Stimulated activated CD8-positive, alpha-beta memory T cell treated with anti-CD3 and anti-CD28 coated beads, Interleukin-15, amount 100 ng/mL, for 1 hour (primary cell): ENCODE results near the gene NFYC.

Experiments used
- DNase-seq: peaks from one replicate; pipeline ENCODE4 v3.0.0-alpha.2; 2020; ENCODE audit warnings: low read depth

The NFYC gene

GRCh38 chr1:40783001-40783905, 91.7 kb downstream of the NFYC start, which contains the start of gene KCNQ4:
KCNQ4 (plus strand) TSS chr1:40783787; CDS start chr1:40784094, 307 bp downstream.
- no peak for DNase-seq

GRCh38 chr1:40784141-40784770, 92.8 kb downstream of the NFYC start:
- DNase-seq, result no peak

- no peak for DNase-seq
These were observed 93.3 kb downstream of the NFYC start for GRCh38 chr1:40784771-40785151.

GRCh38 chr1:40785446-40785845, 93.9 kb downstream of the NFYC start:
- no peak for DNase-seq

- no peak for DNase-seq
These were observed 94.9 kb downstream of the NFYC start for GRCh38 chr1:40786171-40786994.

- no peak for DNase-seq
These were observed 95.6 kb downstream of the NFYC start for GRCh38 chr1:40786995-40787705.

- no peak for DNase-seq
These were observed 96.4 kb downstream of the NFYC start for GRCh38 chr1:40787737-40788560.

- no peak for DNase-seq
These were observed 97.2 kb downstream of the NFYC start for GRCh38 chr1:40788561-40789341.

GRCh38 chr1:40789342-40789598, 97.8 kb downstream of the NFYC start:
- no peak for DNase-seq

- DNase-seq, result no peak
These were observed 98.3 kb downstream of the NFYC start for GRCh38 chr1:40789661-40790430.

GRCh38 chr1:40792036-40792435, 100.5 kb downstream of the NFYC start:
- no peak for DNase-seq

GRCh38 chr1:40793617-40794016, 102.1 kb downstream of the NFYC start:
- DNase-seq, result no peak

- DNase-seq, result no peak
These were observed 102.5 kb downstream of the NFYC start for GRCh38 chr1:40794048-40794447.

- no peak for DNase-seq
These were observed 103.6 kb downstream of the NFYC start for GRCh38 chr1:40794974-40795715.

GRCh38 chr1:40795811-40796586, 104.5 kb downstream of the NFYC start:
- no peak for DNase-seq

- DNase-seq, result no peak
These were observed 105.6 kb downstream of the NFYC start for GRCh38 chr1:40796939-40797667.

- no peak for DNase-seq
These were observed 106.1 kb downstream of the NFYC start for GRCh38 chr1:40797668-40798010.
